DOHH2 (cell line): ENCODE results near the gene LGALS9.

ENCODE experiments used
- H3F3A ChIP-seq: fragments of 200-600 bp; sonication (generic), shearing (Covaris generic); 2 replicates; pipeline ENCODE4 v1.6.0; 2016; ENCODE audit warnings: antibody characterized with exemption, mild to moderate bottlenecking; ENCODE audit not compliant: control insufficient read depth, insufficient read depth
- H3K27ac ChIP-seq: fragments of 200-600 bp; sonication (generic); 2 replicates; pipeline ENCODE4 v1.5.1; 2014; ENCODE audit warnings: low read depth, mild to moderate bottlenecking, low read length, moderate library complexity
- H3K27me3 ChIP-seq: fragments of 200-600 bp; sonication (generic); 2 replicates; pipeline ENCODE4 v1.6.1; 2014; ENCODE audit warnings: mild to moderate bottlenecking, low read length, mixed read lengths; ENCODE audit not compliant: control insufficient read depth
- H3K36me3 ChIP-seq: fragments of 200-600 bp; sonication (generic); 2 replicates; pipeline ENCODE4 v1.6.1; 2014; ENCODE audit warnings: mild to moderate bottlenecking, low read length, moderate library complexity, mixed read lengths; ENCODE audit not compliant: control insufficient read depth
- H3K4me1 ChIP-seq: fragments of 200-600 bp; sonication (generic); 2 replicates; pipeline ENCODE4 v1.6.1; 2014; ENCODE audit warnings: mild to moderate bottlenecking, low read length, mixed read lengths; ENCODE audit not compliant: control insufficient read depth
- H3K4me2 ChIP-seq: fragments of 200-600 bp; sonication (generic); 2 replicates; pipeline ENCODE4 v1.6.0; 2014; ENCODE audit warnings: mild to moderate bottlenecking, low read length, moderate library complexity
- H3K4me3 ChIP-seq: fragments of 200-600 bp; sonication (generic); 2 replicates; pipeline ENCODE4 v1.5.1; 2014; ENCODE audit warnings: mild to moderate bottlenecking, low read length, mixed read lengths
- H3K79me2 ChIP-seq: fragments of 200-600 bp; sonication (generic); 2 replicates; pipeline ENCODE4 v1.6.1; 2014; ENCODE audit warnings: mild to moderate bottlenecking, low read length, mixed read lengths; ENCODE audit not compliant: control insufficient read depth
- H3K9me2 ChIP-seq: fragments of 200-600 bp; sonication (generic); replicated peaks from 2 replicates; pipeline ENCODE4 v1.6.1; 2014; ENCODE audit warnings: mild to moderate bottlenecking, low read length, mixed read lengths; ENCODE audit not compliant: control insufficient read depth
- H3K9me3 ChIP-seq: fragments of 200-600 bp; sonication (generic); 2 replicates; pipeline ENCODE4 v1.6.1; 2014; ENCODE audit warnings: antibody characterized with exemption, low read length, mixed read lengths; ENCODE audit not compliant: control insufficient read depth, insufficient read depth
- H4K20me1 ChIP-seq: fragments of 200-600 bp; sonication (generic); 2 replicates; pipeline ENCODE4 v1.6.0; 2014; ENCODE audit warnings: low read depth, mild to moderate bottlenecking, antibody characterized with exemption, low read length, moderate library complexity; ENCODE audit not compliant: control insufficient read depth, insufficient read depth
- CTCF ChIP-seq: fragments of 200-600 bp; sonication (generic); IDR thresholded peaks from one replicate; pipeline ENCODE4 v1.5.1; 2014; ENCODE audit warnings: antibody characterized with exemption, mild to moderate bottlenecking, low read depth, low read length; ENCODE audit not compliant: poor library complexity, severe bottlenecking
- EZH2phosphoT487 ChIP-seq: fragments of 200-600 bp; sonication (generic); IDR thresholded peaks from 2 replicates; pipeline ENCODE4 v1.6.1; 2017; ENCODE audit warnings: borderline replicate concordance, mild to moderate bottlenecking, antibody characterized with exemption, low read length, moderate library complexity, mixed read lengths

LGALS9 gene

GRCh38 chr17:27622986-27623385 is 8.0 kb upstream of the LGALS9 start:
- Histone ChIP-seq H3K27ac (no peak overlapping the region), H3K4me2 (no peak overlapping the region), H3K79me2 (no peaks in the 10 kb centered on the region), H3K9me3 (no peaks in the 10 kb centered on the region), H3K27me3 (peaks cover 10% of the 10 kb centered on the region), H3K4me3 (no peak overlapping the region), H3K36me3 (no peaks in the 10 kb centered on the region), H3F3A (no peaks in the 10 kb centered on the region), H4K20me1 (no peaks in the 10 kb centered on the region), H3K4me1 (no peaks in the 10 kb centered on the region), H3K9me2 (no peaks in the 10 kb centered on the region)
- TF ChIP-seq EZH2phosphoT487 (no peak), CTCF (no peak)

GRCh38 chr17:27623614-27624013 is 7.4 kb upstream of the LGALS9 start:
- Histone ChIP-seq H3K4me2 (no peak overlapping the region), H3K27me3 (peaks cover 10% of the 10 kb centered on the region), H3K27ac (no peak overlapping the region), H3K4me1 (no peaks in the 10 kb centered on the region), H4K20me1 (no peaks in the 10 kb centered on the region), H3K79me2 (no peaks in the 10 kb centered on the region), H3K9me2 (no peaks in the 10 kb centered on the region), H3K4me3 (no peak overlapping the region), H3K36me3 (no peaks in the 10 kb centered on the region), H3F3A (no peaks in the 10 kb centered on the region), H3K9me3 (no peaks in the 10 kb centered on the region)
- no peak for TF ChIP-seq CTCF
- no peak for TF ChIP-seq EZH2phosphoT487

GRCh38 chr17:27624539-27624938 is 6.4 kb upstream of the LGALS9 start:
- Histone ChIP-seq H3K27ac (no peak overlapping the region), H4K20me1 (no peaks in the 10 kb centered on the region), H3F3A (no peaks in the 10 kb centered on the region), H3K27me3 (peaks cover 10% of the 10 kb centered on the region), H3K4me3 (no peak overlapping the region), H3K9me3 (no peaks in the 10 kb centered on the region), H3K4me1 (no peaks in the 10 kb centered on the region), H3K36me3 (no peaks in the 10 kb centered on the region), H3K79me2 (no peaks in the 10 kb centered on the region), H3K4me2 (no peak overlapping the region), H3K9me2 (no peaks in the 10 kb centered on the region)
- TF ChIP-seq EZH2phosphoT487 (no peak), CTCF (no peak)

- no peaks in the 10 kb centered on the region for H3K36me3 ChIP-seq
Measured at GRCh38 chr17:27625856-27626255, 5.1 kb upstream of the LGALS9 start.

More at GRCh38 chr17:27625856-27626255, 5.1 kb upstream of the LGALS9 start:
- Histone ChIP-seq H3K27ac (no peak overlapping the region), H3F3A (no peaks in the 10 kb centered on the region), H3K9me2 (no peaks in the 10 kb centered on the region), H3K9me3 (no peaks in the 10 kb centered on the region), H3K4me1 (no peaks in the 10 kb centered on the region), H4K20me1 (no peaks in the 10 kb centered on the region), H3K4me2 (no peak overlapping the region), H3K79me2 (no peaks in the 10 kb centered on the region), H3K27me3 (peaks cover 10% of the 10 kb centered on the region), H3K4me3 (no peak overlapping the region)
- TF ChIP-seq CTCF (no peak), EZH2phosphoT487 (no peak)
